ENCODE measurements around the gene SPPL2B. TPM values are rescaled to one million over a fixed set of nuclear protein-coding genes. Genes with fewer than 3 reads are reported as not detected.

The SPPL2B gene
- total RNA-seq, 6 donors from 2014 or later, result 38.3 to 268 (median 61.7) TPM

DNA sequence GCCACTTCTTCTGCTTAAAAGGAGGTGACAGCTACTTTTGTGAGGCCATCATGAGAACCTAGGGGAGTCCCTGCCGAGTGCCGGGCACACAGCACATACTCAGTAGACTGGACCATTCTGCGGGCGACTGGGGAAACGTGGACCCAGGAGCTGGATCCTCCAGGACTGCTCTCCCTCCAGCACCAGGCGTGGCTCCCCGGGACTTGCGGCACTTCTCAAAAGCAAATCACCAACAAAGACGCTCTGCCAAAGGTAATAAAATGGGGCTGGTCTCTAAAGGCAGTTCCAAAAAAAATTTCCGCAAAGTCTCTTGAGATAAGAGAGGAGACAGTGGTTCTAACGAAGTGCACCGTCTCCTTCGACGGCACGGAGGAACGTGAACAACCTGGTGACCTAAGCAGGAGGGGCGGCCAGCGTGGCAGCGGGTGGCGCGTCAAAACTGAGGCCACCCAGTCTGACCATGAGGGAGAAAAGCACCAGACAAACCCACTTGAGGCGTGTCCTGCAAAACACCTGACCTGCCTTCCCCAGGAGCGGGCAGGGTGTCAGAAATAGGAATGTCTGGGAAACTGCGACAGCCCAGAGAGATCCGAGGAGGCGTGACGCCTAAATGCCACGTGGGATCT, 30.2 kb downstream of the SPPL2B start:
- Histone ChIP-seq H3K36me3 (peaks cover 0 to 14% (median 9%) of the 10 kb centered on the region in 4 donors), H3K4me3 (no peak overlapping the region), H3K4me1 (no peaks in the 10 kb centered on the region), H3K9me3 (no peaks in the 10 kb centered on the region), H3K27ac (no peak overlapping the region), H3K27me3 (peaks cover 0 to 20% (median 11%) of the 10 kb centered on the region in 4 donors)
- peak in 1 of 2 donors; percentile 55 for DNase-seq
- ATAC-seq (ENCODE audit: low FRiP score in 2 of 2), result no peak
- TF ChIP-seq EP300 (IDR thresholded peaks at IDR 0.05) (no peak), POLR2AphosphoS5 (IDR thresholded peaks at IDR 0.05) (no peak), POLR2A (IDR thresholded peaks at IDR 0.05) (no peak)
- 75 to 79% methylated on average over 28 of the region's 28 CpGs for WGBS, 2 donors

DNA sequence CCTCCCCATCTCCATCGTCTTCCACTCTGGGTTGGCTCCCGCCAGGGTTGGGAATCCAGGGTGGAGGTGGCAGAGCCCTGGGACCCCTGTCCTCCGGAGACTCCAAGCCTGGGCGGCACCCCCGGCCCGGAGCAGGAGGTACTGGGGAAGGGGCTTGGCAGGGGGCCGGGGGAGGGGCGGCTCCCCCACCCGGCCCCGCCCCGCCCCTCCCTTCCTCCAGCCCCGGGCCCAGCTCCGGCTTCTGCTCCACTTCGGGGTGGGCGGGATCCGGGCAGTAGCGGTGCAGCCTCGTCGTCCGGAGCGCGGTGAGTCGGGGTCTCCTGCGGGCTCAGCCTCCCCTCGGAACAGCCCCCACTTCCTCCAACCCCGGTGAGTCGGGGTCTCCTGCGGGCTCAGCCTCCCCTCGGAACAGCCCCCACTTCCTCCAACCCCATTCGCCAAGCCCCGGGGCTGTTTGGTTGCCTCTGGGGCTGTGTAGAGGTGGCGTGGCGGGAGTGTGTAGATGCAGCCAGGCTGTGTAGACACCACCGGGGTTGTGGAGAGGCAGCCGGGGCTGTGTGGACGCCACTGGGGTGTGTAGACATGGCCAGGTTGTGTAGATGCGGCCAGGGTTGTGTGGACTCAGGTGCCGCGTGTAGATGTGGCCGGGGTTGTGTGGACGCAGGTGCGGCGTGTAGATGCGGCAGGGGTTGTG, 31.7 kb downstream of the SPPL2B start, which contains the start of gene TMPRSS9:
Gene TMPRSS9 (plus strand): TSS at position 274 of the 694 bp plus-strand sequence. CDS start 29,521 bp downstream, outside the sequence.
- Histone ChIP-seq H3K9me3 (no peaks in the 10 kb centered on the region), H3K27ac (no peak within 1 kb of the TSS), H3K4me1 (no peaks in the 10 kb centered on the region), H3K27me3 (peaks cover 0 to 20% (median 11%) of the 10 kb centered on the region in 4 donors), H3K36me3 (no peaks in the 10 kb centered on the region), H3K4me3 (no peak within 1 kb of the TSS)
- no peak for ATAC-seq (ENCODE audit: low FRiP score in 2 of 2)
- WGBS, 2 donors, result 23 to 66% methylated on average over 11 to 34 of the region's 44 CpGs
- no peak for TF ChIP-seq EP300 (IDR thresholded peaks at IDR 0.05)
- TF ChIP-seq POLR2AphosphoS5 (IDR thresholded peaks at IDR 0.05), result no peak
- TF ChIP-seq, protein P1, sequence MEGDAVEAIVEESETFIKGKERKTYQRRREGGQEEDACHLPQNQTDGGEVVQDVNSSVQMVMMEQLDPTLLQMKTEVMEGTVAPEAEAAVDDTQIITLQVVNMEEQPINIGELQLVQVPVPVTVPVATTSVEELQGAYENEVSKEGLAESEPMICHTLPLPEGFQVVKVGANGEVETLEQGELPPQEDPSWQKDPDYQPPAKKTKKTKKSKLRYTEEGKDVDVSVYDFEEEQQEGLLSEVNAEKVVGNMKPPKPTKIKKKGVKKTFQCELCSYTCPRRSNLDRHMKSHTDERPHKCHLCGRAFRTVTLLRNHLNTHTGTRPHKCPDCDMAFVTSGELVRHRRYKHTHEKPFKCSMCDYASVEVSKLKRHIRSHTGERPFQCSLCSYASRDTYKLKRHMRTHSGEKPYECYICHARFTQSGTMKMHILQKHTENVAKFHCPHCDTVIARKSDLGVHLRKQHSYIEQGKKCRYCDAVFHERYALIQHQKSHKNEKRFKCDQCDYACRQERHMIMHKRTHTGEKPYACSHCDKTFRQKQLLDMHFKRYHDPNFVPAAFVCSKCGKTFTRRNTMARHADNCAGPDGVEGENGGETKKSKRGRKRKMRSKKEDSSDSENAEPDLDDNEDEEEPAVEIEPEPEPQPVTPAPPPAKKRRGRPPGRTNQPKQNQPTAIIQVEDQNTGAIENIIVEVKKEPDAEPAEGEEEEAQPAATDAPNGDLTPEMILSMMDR (IDR thresholded peaks at IDR 0.05), result no peak
- no peak for TF ChIP-seq POLR2A (IDR thresholded peaks at IDR 0.05)
- no peak for DNase-seq

DNA sequence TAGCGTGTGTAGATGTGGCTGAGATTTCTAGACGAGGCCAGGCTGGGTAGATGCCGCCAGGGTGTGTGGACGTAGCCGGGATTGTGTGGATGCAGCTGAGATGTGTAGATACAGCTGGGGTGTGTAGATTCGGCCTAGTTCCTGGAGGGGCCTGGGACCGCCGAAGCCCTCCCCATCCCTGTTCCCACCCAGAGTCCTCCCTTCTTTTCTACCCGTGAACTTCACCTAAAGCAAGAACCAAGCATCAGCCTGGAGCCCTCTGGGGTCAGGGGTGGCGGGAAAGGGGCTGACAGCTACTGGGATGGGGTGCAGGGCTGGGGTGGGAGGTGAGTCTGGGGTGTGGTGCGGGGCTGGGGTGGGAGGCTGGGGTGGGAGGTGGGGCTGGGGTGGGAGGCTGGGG, 32.3 kb downstream of the SPPL2B start:
- Histone ChIP-seq H3K9me3 (no peaks in the 10 kb centered on the region), H3K4me3 (no peak overlapping the region), H3K27me3 (peaks cover 0 to 20% (median 11%) of the 10 kb centered on the region in 4 donors), H3K36me3 (no peaks in the 10 kb centered on the region), H3K27ac (no peak overlapping the region), H3K4me1 (no peaks in the 10 kb centered on the region)
- DNase-seq (no peak), ATAC-seq (ENCODE audit: low FRiP score in 2 of 2) (no peak)
- TF ChIP-seq POLR2A (IDR thresholded peaks at IDR 0.05) (no peak), EP300 (IDR thresholded peaks at IDR 0.05) (no peak), POLR2AphosphoS5 (IDR thresholded peaks at IDR 0.05) (no peak)
- TF ChIP-seq, protein P1 (IDR thresholded peaks at IDR 0.05), result no peak
- WGBS, 2 donors, result 60 to 81% methylated on average over 6 to 9 of the region's 11 CpGs

DNA sequence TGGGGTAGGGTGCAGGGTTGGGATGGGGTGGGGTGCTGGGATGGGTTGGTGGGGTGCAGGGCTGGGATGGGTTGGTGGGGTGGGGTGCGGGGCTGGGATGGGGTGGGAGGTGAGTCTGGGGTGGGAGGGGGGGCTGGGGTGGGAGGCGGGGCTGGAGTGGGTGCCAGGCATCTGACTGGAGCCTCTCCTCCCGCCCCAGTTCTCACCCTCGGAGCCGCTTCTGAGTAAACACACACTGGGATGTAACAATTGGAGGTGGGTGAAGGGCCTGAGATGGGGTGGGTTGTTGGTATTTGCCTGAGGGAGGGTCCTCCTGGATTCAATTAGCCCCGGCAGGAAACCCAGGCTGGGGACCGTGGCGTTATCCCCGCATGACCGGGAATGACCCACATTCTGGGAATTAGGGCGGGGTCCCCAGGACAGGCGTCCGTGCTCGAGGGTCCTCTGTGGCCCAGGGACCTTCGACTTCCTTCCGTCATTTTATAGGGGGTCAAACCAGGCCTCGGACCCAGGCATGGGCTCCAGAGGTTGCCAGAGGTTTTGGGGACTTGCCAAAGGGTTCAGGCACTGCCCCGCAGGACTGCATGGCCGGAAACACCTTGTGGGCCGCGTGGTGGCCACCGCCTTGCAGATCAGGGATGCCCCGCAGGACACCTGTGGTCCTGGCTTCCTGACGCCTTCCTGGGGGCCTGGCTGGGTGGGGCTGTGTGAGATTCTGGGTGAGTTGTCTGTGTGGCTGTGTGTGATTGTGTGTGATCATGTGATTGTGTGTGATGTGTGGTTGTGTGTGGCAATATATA, 33.0 kb downstream of the SPPL2B start:
- TF ChIP-seq POLR2AphosphoS5 (IDR thresholded peaks at IDR 0.05) (no peak), POLR2A (IDR thresholded peaks at IDR 0.05) (no peak), EP300 (IDR thresholded peaks at IDR 0.05) (no peak)
- TF ChIP-seq, protein P1 (IDR thresholded peaks at IDR 0.05), result no peak
- no peaks in the 10 kb centered on the region for H3K9me3 ChIP-seq
- peaks cover 0 to 20% (median 11%) of the 10 kb centered on the region in 4 donors for H3K27me3 ChIP-seq

More for the DNA sequence above, 33.0 kb downstream of the SPPL2B start:
- H3K4me1 ChIP-seq, result no peaks in the 10 kb centered on the region
- DNase-seq, result no peak
- 39% methylated on average over 21 of the region's 24 CpGs; no CpG with 5 or more reads in 1 of the 2 donors for WGBS, 2 donors
- H3K27ac ChIP-seq, result no peak overlapping the region
- H3K4me3 ChIP-seq, result no peak overlapping the region
- no peaks in the 10 kb centered on the region for H3K36me3 ChIP-seq
- no peak for ATAC-seq (ENCODE audit: low FRiP score in 2 of 2)

Data from upper lobe of left lung (tissue), 6 donors.